Transverse colon (tissue), 4 donors: ENCODE measurements around the gene CEBPB. TPM values are rescaled to one million over a fixed set of nuclear protein-coding genes. Genes with fewer than 3 reads are reported as not detected.

Source experiments
- DNase-seq: peaks from one replicate; pipeline ENCODE4 v3.0.0-alpha.2; 2019
- H3K27ac ChIP-seq, 4 donors: fragments of 200-600 bp; sonication (generic); 2 replicates each; pipeline ENCODE4 v1.5.1; 2016 to 2018; ENCODE audit warnings: inconsistent platforms in 4 of 4
- H3K27me3 ChIP-seq: fragments of 200-600 bp; sonication (generic); 2 replicates; pipeline ENCODE4 v1.5.1; 2017; ENCODE audit warnings: inconsistent platforms
- H3K36me3 ChIP-seq, 4 donors: fragments of 200-600 bp; sonication (generic); 2 replicates each; pipeline ENCODE4 v1.5.1; 2017 to 2019; ENCODE audit warnings: inconsistent platforms in 4 of 4
- H3K4me1 ChIP-seq, 4 donors: fragments of 200-600 bp; sonication (generic); 2 replicates each; pipeline ENCODE4 v1.5.1; 2017 to 2020; ENCODE audit warnings: inconsistent platforms in 4 of 4
- H3K4me3 ChIP-seq, 4 donors: fragments of 200-600 bp; sonication (generic); 1 replicate in 1 of 4; 2 replicates in 3 of 4; pipeline versions ENCODE4 v1.5.1 to v1.6.1; 2017 to 2019; ENCODE audit warnings: inconsistent platforms in 4 of 4
- H3K9me3 ChIP-seq, 2 donors: fragments of 200-600 bp; sonication (generic); 2 replicates each; pipeline ENCODE4 v1.5.1; 2017 to 2019; ENCODE audit warnings: inconsistent platforms in 2 of 2
- EP300 ChIP-seq: sonication (generic); formaldehyde crosslinking; IDR thresholded peaks from one replicate; pipeline ENCODE4 v1.6.1; 2017; ENCODE audit warnings: antibody characterized with exemption, low read depth
- POLR2A ChIP-seq: fragments of 450-650 bp; IDR thresholded peaks from one replicate; pipeline ENCODE4 v1.6.1; 2016; ENCODE audit warnings: antibody characterized with exemption, mild to moderate bottlenecking, moderate library complexity
- POLR2AphosphoS5 ChIP-seq, 3 donors: sonication (generic); formaldehyde crosslinking; IDR thresholded peaks; one replicate each; pipeline ENCODE4 v1.6.1; 2016; ENCODE audit warnings: antibody characterized with exemption in 3 of 3
- WGBS, 2 donors: methylation state at CpG; one replicate each; pipeline ENCODE4 v1.1.5; 2018; ENCODE audit warnings: low coverage in 1 of 2; 5-methylcytosine and 5-hydroxymethylcytosine counted together
- in situ Hi-C, 4 donors: fragments of 200-750 bp; cut with MboI; loops; one replicate each; pipeline versions ENCODE4 v1.15.0 to v1.15.1; 2017; ENCODE audit warnings: low sequenced_read_pairs in 3 of 4, low pct_ligation_motif_present in 1 of 4, low pct_unique_long_range_greater_than_20kb in 1 of 4
- intact Hi-C: fragments of 100-400 bp; cut with DNase I; formaldehyde crosslinking; loops from one replicate; pipeline ENCODE4 v1.15.1; 2023; ENCODE audit warnings: low total_unique reads
- total RNA-seq, 4 donors: library from RNA; depleted of rRNA; stranded (reverse); fragments of >200 nt; gene quantifications; one replicate each; pipeline ENCODE4 v1.1.0, GENCODE V29; 2016
- TF ChIP-seq, protein P1 (sequence below), 5 experiments: fragments of 200-600 bp in 3 of 5; fragments of 450-650 bp in 2 of 5; sonication (generic) in 3 of 5; IDR thresholded peaks; 1 replicate in 2 of 5; 2 replicates in 3 of 5; pipeline ENCODE4 v1.5.1; 2016 to 2017; ENCODE audit warnings: antibody characterized with exemption in 5 of 5, inconsistent platforms in 3 of 5, mild to moderate bottlenecking in 2 of 5, moderate library complexity in 1 of 5

The CEBPB gene
- total RNA-seq, 4 donors from 2014 or later: 26.1 to 78.9 (median 57.1) TPM

DNA sequence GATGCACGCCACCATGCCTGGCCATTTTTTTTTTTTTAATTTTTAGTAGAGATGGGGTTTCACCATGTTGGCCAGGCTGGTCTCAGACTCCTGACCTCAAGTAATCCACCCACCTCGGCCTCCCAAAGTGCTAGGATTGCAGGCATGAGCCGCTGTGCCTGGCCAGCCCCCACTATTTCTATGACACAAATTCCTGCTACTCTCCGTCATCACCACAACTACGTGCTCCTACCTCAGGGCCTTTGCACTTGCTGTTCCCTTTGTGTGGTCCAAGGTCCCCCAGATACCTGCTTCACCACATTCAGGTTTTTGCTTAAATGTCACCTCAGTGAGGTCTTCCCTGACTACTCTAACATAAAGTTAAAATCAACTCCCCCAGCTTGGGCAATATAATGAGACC, 5.2 kb upstream of the CEBPB start:
- WGBS, 2 donors: 70 to 85% methylated on average over 2 to 5 of the region's 5 CpGs
- intact Hi-C loops: no loop called here
- DNase-seq: no peak

DNA sequence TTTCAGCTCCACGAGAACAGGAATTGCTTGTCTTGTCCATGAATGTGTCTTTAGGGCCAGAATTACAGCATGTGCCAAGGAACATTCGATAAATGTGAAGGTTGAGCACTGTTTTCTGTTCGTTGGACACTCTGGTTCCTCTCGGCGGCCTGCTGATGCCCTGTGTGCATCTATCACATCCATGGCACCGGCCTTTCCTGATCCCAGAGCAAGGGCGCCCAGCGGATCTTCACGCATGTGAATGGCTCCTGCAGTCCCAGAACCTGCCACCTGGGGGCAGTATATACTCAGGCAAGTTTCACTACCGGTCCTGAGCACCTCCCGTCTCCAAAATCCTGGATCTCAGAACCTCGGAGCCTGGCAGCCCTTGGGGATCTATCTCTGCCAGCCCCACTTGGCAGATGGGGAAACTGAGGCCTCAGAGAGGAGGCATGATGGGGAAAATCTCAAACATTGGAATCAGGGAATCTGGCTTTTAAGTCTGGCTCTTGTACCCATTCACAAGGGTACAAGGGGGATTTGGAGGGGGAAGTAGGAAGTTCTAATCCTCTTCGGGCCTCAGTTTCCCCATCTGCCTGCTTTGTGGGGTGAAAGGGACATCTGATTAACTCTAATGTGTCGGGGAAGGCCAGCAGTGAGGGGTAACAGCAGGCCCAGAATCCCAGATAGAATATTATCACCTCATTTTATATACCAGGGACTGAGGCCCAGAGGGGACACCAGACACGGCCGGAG, 4.3 kb upstream of the CEBPB start:
- in situ Hi-C loops: loop anchor here (5.0 to 25.0 kb wide), 5 partner anchors 276 to 551 kb away; partner anchors contain the start of gene PARD6B (in 1 of the 4)
- TF ChIP-seq, protein P1, sequence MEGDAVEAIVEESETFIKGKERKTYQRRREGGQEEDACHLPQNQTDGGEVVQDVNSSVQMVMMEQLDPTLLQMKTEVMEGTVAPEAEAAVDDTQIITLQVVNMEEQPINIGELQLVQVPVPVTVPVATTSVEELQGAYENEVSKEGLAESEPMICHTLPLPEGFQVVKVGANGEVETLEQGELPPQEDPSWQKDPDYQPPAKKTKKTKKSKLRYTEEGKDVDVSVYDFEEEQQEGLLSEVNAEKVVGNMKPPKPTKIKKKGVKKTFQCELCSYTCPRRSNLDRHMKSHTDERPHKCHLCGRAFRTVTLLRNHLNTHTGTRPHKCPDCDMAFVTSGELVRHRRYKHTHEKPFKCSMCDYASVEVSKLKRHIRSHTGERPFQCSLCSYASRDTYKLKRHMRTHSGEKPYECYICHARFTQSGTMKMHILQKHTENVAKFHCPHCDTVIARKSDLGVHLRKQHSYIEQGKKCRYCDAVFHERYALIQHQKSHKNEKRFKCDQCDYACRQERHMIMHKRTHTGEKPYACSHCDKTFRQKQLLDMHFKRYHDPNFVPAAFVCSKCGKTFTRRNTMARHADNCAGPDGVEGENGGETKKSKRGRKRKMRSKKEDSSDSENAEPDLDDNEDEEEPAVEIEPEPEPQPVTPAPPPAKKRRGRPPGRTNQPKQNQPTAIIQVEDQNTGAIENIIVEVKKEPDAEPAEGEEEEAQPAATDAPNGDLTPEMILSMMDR (IDR thresholded peaks at IDR 0.05): peak; percentile 98 to 99 (median 99)
- TF ChIP-seq POLR2A: no peak
- intact Hi-C loops: loop anchor here (1.0 kb wide), 1 partner anchor 390 kb away; no protein-coding TSS in a partner anchor
- H3K9me3 ChIP-seq: no peaks in the 10 kb centered on the region
- peaks cover 0 to 17% (median 9%) of the 10 kb centered on the region in 4 donors for H3K4me1 ChIP-seq
- H3K4me3 ChIP-seq: no peak overlapping the region
- H3K27me3 ChIP-seq: no peaks in the 10 kb centered on the region
- 17 to 20% methylated on average over 2 to 14 of the region's 16 CpGs for WGBS, 2 donors
- peak; percentile 97 for DNase-seq
- H3K27ac ChIP-seq: no peak overlapping the region
- H3K36me3 ChIP-seq: no peaks in the 10 kb centered on the region

More for the DNA sequence above, 5.2 kb upstream of the CEBPB start:
- no peaks in the 10 kb centered on the region for H3K36me3 ChIP-seq
- in situ Hi-C loops: loop anchor here (5.0 to 25.0 kb wide), 5 partner anchors 277 to 552 kb away; partner anchors contain the start of gene PARD6B (in 1 of the 4)
- no peak overlapping the region for H3K4me3 ChIP-seq
- TF ChIP-seq, protein P1 (IDR thresholded peaks at IDR 0.05): no peak
- TF ChIP-seq POLR2A (no peak), EP300 (no peak), POLR2AphosphoS5 (IDR thresholded peaks at IDR 0.05) (no peak)
- H3K9me3 ChIP-seq: no peaks in the 10 kb centered on the region
- H3K4me1 ChIP-seq: peaks cover 0 to 17% (median 9%) of the 10 kb centered on the region in 4 donors
- H3K27me3 ChIP-seq: no peaks in the 10 kb centered on the region
- H3K27ac ChIP-seq: no peak overlapping the region

DNA sequence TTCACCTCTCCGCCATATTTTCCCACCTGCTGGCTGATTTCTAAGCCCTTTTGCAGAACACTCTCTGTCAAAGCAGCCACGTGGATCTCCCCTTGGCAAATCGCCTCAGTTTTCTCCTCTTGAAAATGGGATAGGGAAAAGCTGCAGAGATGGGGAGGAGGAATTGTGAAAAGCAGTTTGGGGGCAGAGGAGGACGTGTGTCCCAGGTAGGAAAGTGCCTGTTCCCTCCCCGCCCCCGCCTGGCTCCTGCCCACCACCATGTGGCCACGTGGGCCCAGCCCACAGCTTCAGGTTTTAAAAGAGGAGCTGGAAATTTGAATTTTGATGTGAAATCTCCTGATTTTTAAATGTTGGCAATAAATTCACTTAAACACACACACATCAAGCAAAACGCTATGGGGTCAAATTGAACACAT, 3.6 kb upstream of the CEBPB start:
- 54 to 86% methylated on average over 1 to 8 of the region's 8 CpGs for WGBS, 2 donors
- Histone ChIP-seq H3K27me3 (no peaks in the 10 kb centered on the region), H3K4me1 (peaks cover 0 to 17% (median 9%) of the 10 kb centered on the region in 4 donors), H3K36me3 (no peaks in the 10 kb centered on the region), H3K9me3 (no peaks in the 10 kb centered on the region), H3K4me3 (no peak overlapping the region), H3K27ac (peak overlapping the region in 1 of 4 donors; percentile 39)
- TF ChIP-seq POLR2A: no peak
- TF ChIP-seq, protein P1 (IDR thresholded peaks at IDR 0.05): no peak
- TF ChIP-seq POLR2AphosphoS5 (IDR thresholded peaks at IDR 0.05): no peak
- TF ChIP-seq EP300: no peak
- no peak for DNase-seq
- intact Hi-C loops (loop anchor here (1.0 kb wide), 1 partner anchor 389 kb away; no protein-coding TSS in a partner anchor), in situ Hi-C loops (loop anchor here (5.0 to 25.0 kb wide), 5 partner anchors 275 to 550 kb away; partner anchors contain the start of gene PARD6B (in 1 of the 4))

DNA sequence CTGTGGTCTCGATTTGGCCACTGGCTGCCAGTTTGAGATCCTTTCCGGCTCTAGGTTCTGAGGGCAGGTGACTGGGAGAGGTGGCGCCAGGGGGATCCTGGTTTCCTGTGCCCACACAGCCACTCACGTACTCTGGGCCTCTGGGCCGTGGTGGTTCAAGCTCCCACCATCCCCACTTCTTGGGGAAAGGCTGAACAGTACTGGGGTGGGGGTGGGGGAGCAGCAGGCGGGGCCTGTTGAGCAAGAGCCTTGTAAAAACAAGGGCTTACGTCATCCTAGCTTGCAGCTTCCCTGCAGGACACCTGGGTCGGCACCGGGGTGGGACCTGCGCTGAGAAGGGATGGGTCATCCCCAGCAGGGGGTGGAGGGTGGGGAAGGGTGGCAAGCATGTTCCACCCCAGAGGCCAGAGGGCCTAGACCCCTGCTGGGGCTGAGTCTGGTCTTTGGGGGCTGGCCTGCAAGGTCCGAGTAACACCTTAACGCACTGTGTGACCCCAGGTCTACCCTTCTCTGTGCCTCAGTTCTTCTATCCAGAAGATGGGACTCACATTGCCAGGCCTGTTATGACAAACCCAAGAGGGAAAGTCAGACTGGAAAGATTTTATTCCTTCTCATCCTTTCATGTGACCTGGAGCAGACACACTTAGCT, 3.1 kb upstream of the CEBPB start:
- intact Hi-C loops: no loop called here
- H3K36me3 ChIP-seq: no peaks in the 10 kb centered on the region
- H3K27me3 ChIP-seq: no peaks in the 10 kb centered on the region
- no peak overlapping the region for H3K4me3 ChIP-seq
- no peaks in the 10 kb centered on the region for H3K9me3 ChIP-seq
- DNase-seq: peak; percentile 59
- WGBS, 2 donors: 62 to 71% methylated on average over 1 to 10 of the region's 12 CpGs
- in situ Hi-C loops: loop anchor here (5.0 to 25.0 kb wide), 5 partner anchors 275 to 550 kb away; partner anchors contain the start of gene PARD6B (in 1 of the 4)
- TF ChIP-seq, protein P1 (IDR thresholded peaks at IDR 0.05): no peak
- TF ChIP-seq POLR2A: no peak
- TF ChIP-seq EP300: no peak
- TF ChIP-seq POLR2AphosphoS5 (IDR thresholded peaks at IDR 0.05): no peak
- H3K27ac ChIP-seq: peak overlapping the region in 2 of 4 donors; percentile 27 to 39
- H3K4me1 ChIP-seq: peaks cover 0 to 19% (median 10%) of the 10 kb centered on the region in 4 donors
